Loucy (cell line): ENCODE measurements around the gene KRTAP10-12.

Experiments
- CTCF ChIP-seq: fragments of 200-600 bp; sonication (generic); conservative IDR thresholded peaks from 2 replicates; pipeline ENCODE4 v1.5.1; 2014; ENCODE audit warnings: mild to moderate bottlenecking, antibody characterized with exemption, low read length
- EZH2phosphoT487 ChIP-seq: fragments of 200-600 bp; IDR thresholded peaks from 2 replicates; pipeline ENCODE4 v1.6.1; 2018; ENCODE audit warnings: antibody characterized with exemption, mild to moderate bottlenecking, moderate library complexity, borderline replicate concordance

DNA sequence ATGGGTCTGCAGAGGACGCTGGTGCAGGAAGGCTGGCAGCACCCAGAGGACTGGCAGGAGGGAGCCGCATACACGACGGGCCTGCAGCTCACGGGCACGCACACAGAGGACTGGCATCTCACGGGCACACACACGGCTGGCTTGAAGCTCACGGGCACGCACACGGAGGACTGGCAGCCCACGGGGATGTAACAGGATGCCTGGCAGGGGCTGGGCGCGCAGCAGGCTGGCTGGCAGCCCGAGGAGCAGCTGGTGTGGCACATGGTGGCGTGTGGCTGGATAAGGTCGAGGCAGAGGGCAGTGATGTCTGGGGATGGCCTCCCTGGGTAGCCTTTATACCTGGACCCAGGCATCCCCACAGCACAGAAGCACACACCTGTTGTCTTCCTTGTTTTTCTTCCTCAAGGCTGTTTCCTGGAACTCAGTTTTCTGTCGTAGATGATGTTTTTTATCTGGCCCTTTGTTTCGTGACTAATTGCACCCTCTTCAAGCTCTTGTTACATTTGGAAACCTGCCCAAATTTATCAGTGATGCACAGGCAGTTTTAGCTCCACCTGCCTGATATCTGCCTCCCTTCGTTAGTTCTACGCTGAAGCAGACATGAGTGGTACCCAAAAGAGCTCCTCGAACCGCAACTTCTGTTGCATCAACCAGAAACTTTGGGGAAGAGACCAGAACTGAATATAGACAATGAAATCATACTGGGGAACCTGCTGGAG, 15.0 kb upstream of the KRTAP10-12 start, which contains the start of gene KRTAP12-1:
- TF ChIP-seq CTCF (no peak), EZH2phosphoT487 (no peak)
